Activated T-cell treated with anti-CD3 and anti-CD28 coated beads for 48 hours (primary cell): ENCODE measurements around the gene DPH5.

Experiments
- DNase-seq: peaks from one replicate; pipeline ENCODE4 v3.0.0-alpha.2; 2020; ENCODE audit warnings: low read depth

The DPH5 gene

GRCh38 chr1:101030881-101031280, 5.3 kb upstream of the DPH5 start:
- no peak for DNase-seq

DNA sequence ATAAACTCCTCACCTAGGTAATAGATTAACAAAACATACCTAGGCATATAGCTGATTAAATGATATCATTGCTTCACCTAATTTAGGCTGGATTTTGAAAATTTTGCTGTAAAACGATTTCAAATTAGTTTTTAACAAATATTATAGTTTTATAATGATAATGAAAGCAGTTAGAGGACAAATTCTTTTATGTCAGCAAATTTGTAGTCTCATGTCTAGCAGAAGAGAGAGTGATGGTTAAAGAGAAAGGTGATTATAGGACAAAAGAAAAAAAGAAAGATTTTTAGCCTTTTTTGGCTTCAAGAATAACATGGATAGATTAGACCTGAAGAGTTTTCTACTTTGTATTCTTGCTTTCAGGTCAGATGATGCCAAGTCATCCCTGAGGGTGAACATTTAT, 3.6 kb upstream of the DPH5 start:
- no peak for DNase-seq

GRCh38 chr1:101028466-101028865, 2.9 kb upstream of the DPH5 start:
- DNase-seq = no peak

- no peak for DNase-seq
These were observed 1.7 kb upstream of the DPH5 start for GRCh38 chr1:101027194-101027772.

DNA sequence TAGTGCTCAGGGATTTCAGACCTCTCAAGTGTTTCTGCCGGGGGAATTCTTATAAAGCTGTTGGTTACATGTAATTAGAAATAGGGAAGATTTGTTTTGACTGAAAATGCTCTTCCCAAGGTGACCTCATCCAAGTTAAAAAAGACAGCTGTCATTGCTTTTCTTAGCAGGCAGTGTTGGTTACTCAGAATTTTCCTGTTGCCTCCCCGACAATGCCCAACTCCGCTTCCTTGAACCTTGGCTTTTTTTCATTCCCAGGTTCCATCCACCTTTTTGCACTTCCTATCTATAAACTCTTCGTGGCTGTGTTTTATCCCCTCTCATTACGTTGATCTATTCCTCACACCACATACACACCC, 825 bp upstream of the DPH5 start:
- no peak for DNase-seq

GRCh38 chr1:101025283-101025656, 314 bp downstream of the DPH5 start:
- DNase-seq = no peak

DNA sequence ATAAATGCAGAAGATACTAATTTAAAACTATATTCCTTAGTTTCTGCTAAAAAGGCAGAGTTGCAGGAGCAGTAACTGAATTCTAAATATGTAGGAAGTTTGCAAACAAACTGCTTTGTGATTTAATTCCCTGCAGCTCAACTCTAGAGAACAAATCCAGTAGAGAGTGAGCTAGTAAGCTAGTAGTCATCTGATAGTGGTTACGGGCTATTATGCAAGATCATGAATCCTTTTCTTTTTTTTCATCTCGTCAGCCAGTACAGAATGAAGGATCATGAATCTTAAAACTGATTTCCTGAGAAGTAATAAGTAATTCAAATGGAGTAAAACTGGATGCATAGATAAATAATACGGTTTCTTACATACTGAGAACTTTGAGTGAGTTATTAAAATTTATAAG, 3.3 kb downstream of the DPH5 start:
- no peak for DNase-seq

DNA sequence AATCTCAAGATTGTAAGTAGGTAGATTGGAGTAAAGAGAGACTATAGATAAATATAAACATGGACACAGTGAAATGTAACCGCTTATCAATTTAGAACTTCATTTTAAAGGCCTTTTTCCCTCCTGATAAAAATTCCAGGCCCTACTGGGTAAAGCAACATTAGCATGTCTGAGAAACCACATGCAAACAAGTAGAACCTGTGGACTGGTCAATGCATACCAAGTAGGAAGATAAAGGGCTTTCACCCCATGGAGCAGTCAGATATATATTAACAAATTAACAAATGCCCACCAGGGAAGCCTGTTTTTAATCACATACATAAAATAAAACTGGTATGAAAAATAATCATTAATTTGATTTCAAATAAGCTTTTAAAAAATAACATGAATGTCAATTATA, 8.1 kb downstream of the DPH5 start:
- DNase-seq = no peak

DNA sequence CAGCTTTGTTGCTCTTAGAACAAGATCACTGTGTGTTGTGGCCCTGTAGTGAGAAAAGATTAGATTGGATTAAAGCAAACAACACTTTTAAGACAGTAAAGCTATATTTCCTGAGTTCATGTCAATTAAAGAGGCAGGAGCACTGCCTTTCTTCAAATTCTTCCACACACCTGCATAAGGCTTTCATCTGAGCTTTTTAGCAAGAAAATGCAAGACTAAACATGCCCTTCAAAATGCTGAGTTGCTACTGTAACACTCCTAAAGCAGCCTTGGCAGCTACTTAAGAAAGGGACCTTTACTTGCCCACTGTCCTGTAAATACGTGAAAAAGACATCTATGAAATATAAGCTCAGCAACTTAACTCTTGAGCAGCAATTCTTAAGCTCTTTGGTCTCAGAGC, 11.8 kb downstream of the DPH5 start:
- DNase-seq = no peak

GRCh38 chr1:101008229-101008834, 17.3 kb downstream of the DPH5 start:
- DNase-seq = no peak

- DNase-seq = no peak
These were observed 19.0 kb downstream of the DPH5 start for GRCh38 chr1:101006553-101006952.

DNA sequence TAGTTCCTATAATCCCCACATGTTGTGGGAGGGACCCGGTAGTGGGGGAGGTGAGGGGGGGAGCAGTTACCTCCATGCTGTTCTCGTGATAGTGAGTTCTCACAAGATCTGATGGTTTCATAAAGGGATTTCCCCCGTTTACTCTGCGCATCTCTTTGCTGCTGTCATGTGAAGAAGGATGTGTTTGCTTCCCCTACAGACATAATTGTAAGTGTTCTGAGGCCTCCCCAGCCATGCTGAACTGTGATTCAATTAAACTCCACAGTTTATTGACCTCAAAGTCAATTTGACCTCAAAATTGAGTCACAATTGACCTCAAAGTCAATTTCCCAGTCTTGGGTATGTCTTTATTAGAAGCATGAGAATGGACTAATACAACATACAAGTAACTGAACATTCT, 19.7 kb downstream of the DPH5 start:
- no peak for DNase-seq

DNA sequence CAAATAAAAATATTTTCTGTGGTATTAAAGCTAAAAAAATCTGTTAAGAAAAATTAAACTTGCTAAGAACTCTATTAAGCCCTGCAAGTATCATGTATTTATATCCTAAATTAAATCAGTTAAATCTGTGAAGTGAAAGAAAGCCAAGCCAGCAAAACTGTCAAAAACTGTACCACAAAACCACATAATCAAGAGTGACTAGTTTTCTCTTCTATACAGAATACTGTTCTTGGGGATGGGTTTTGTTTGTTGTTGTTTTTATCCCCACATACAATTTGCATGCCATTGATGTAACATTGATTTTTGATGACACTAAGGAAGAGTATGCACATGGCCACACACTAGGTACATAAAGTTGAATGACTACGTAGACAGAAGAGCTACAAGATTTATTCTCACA, 20.4 kb downstream of the DPH5 start:
- DNase-seq = no peak

DNA sequence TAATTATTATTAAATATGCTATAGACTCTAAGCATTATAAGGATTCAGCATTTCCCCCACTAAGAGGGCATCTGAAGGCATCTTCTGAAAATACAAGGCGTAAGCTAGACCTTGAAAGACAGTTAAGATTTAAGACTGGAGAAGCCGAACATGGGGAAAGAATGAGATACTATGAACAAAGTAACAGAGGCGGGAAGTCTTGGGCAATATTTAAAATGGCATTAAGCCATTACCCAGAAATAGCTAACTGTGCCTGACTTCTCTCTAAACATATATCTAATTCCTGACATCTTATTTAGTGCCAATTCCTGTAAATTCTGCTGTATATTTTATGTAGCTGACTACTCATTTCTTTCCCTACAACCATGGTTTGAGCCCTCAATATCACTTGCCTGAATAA, 20.9 kb downstream of the DPH5 start:
- no peak for DNase-seq

DNA sequence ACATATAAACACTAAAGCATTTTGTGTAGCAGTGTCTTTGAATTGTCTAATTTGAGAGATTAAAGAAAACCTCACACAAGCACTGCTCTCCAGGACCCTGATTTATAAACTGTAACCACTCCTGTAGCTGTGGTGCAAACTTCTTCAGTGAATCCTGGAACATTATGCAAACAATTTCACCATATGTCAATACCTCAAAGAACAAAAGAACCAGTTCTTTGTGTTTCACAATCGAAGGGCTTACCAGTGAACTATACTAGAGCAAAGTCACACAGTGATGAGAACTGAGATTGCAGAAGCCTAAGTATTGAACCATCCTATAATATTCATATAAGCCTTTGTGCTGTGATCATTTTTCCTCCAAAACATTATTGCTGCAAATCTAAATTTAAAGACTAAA, 21.5 kb downstream of the DPH5 start:
- DNase-seq = no peak

GRCh38 chr1:101003012-101003650, 22.5 kb downstream of the DPH5 start:
- DNase-seq = no peak

DNA sequence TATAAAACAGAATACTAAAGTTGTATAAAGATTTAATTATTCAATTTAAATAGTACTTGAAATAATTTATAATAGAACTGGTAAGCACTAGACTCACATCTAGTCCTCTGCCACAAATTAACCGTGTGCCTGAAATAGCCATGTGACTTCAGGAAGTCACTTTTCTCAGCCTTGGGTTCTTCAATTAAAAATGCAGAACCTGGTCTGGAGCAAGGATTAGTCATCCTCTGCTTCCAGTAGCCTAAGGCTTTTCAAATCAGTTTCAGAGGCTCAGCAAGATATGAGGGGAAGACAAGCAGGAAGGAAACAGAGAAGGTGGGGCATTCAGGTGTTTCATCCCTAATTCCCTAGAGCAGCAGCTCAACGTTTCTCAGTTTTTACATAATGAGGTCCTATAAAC, 23.0 kb downstream of the DPH5 start:
- DNase-seq = no peak

GRCh38 chr1:101000131-101000873, 25.3 kb downstream of the DPH5 start:
- no peak for DNase-seq

DNA sequence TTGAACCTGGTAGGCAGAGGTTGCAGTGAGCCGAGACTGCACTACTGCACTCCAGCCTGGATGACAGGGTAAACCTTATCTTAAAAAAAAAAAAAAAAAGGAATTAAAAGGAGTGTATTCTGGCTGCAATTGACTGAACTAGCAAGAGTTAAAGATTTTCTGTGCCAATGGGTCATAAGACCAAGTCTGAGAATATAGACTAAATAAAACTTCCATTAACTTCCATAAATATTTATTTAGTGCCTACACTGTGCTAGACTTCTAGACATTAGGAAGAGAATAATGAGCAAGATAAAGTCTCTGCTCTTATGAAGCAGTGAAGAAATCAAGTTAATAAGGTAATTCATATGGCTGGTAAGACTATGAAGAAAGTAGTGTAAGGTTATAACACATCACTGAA, 27.2 kb downstream of the DPH5 start:
- no peak for DNase-seq

- DNase-seq = no peak
These were observed 30.2 kb downstream of the DPH5 start for GRCh38 chr1:100995198-100995988.

- no peak for DNase-seq
These were observed 36.1 kb downstream of the DPH5 start for GRCh38 chr1:100989306-100990077.

DNA sequence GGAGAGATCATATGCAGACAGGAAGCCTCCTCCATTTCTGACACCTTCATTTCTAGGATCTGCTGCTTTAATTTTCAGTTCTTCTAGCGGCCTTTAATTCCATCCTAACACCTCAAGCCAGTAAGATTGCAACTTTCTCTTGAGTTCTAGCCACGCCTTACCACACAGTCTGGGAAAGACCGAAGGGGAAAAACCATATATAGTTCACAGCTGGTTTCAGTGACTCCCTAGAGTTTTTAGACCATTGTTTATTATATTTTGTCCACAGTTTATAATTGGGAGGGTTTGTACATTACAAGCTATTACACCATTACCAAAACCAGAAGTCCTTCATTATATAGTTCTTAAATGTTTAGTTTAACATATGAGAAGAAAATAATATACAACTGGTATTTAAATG, 37.5 kb downstream of the DPH5 start:
- DNase-seq = no peak
